Measurements from ENCODE around the gene LDLRAD3. TPM values are rescaled to one million over a fixed set of nuclear protein-coding genes. Genes with fewer than 3 reads are reported as not detected.
A peak's percentile ranks its signal among the peaks of the same experiment; 100 is the strongest.

LDLRAD3 gene
- polyA plus RNA-seq, 1 donor (not counting 4 experiments of a cell fraction or from before 2014, with no cell fraction given): 13.1 TPM

DNA sequence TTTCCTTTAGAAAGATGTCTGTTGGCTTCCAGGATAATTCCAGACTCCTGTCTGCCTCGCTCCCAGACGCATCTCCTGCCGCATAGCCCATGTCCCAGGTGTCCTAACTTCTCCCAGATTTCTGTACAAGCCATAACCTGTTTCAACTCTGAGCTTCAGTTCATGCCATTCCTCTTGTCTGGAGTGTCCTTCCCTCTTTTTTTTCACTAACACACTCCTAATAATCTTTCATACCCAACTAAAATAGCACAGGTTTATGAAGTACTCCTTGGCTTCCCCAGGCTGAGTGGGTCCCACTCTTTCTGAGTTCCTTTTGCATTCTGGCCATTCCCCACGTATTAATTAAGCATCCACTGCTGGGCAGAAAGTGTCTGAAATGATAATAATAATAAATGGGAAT lies 123.0 kb downstream of the LDLRAD3 start:
- Histone ChIP-seq H2AFZ (ENCODE audit: control insufficient read depth, low read length) (no peak overlapping the region), H3K27ac (ENCODE audit: control insufficient read depth, insufficient read depth, low read length) (no peak overlapping the region), H3K27me3 (ENCODE audit: control insufficient read depth, extremely low read depth, insufficient read depth, low read length) (no peaks in the 10 kb centered on the region), H3K4me3 (ENCODE audit: control insufficient read depth in 2 of 3, extremely low read depth in 1 of 3, insufficient read depth in 2 of 3, low read depth in 1 of 3, low read length in 3 of 3) (no peak overlapping the region), H3K79me2 (ENCODE audit: control insufficient read depth, insufficient read depth, low read length) (no peaks in the 10 kb centered on the region), H4K20me1 (ENCODE audit: control insufficient read depth, extremely low read depth, insufficient read depth, low read length) (no peaks in the 10 kb centered on the region), H3K36me3 (ENCODE audit: control insufficient read depth in 2 of 2, extremely low read depth in 1 of 2, insufficient read depth in 2 of 2, low read length in 2 of 2) (peaks cover 0 to 1% of the 10 kb centered on the region in 2 experiments), H3K4me1 (ENCODE audit: control insufficient read depth, extremely low read depth, insufficient read depth, low read length) (peaks cover 13% of the 10 kb centered on the region), H3K9ac (ENCODE audit: control insufficient read depth, extremely low read depth, insufficient read depth, low read length) (no peak overlapping the region), H3K9me1 (ENCODE audit: control insufficient read depth, extremely low read depth, insufficient read depth, low read length) (no peaks in the 10 kb centered on the region), H3K9me3 (ENCODE audit: control insufficient read depth, low read depth, low read length) (no peaks in the 10 kb centered on the region), H3K4me2 (ENCODE audit: control insufficient read depth, extremely low read depth, insufficient read depth, low read depth, low read length) (no peak overlapping the region)
- DNase-seq (ENCODE audit: low read depth, low spot score) (no peak), FAIRE-seq (no peak)
- no peak for TF ChIP-seq EZH2 (IDR thresholded peaks at IDR 0.05; ENCODE audit: low read length)
- TF ChIP-seq, protein P1, sequence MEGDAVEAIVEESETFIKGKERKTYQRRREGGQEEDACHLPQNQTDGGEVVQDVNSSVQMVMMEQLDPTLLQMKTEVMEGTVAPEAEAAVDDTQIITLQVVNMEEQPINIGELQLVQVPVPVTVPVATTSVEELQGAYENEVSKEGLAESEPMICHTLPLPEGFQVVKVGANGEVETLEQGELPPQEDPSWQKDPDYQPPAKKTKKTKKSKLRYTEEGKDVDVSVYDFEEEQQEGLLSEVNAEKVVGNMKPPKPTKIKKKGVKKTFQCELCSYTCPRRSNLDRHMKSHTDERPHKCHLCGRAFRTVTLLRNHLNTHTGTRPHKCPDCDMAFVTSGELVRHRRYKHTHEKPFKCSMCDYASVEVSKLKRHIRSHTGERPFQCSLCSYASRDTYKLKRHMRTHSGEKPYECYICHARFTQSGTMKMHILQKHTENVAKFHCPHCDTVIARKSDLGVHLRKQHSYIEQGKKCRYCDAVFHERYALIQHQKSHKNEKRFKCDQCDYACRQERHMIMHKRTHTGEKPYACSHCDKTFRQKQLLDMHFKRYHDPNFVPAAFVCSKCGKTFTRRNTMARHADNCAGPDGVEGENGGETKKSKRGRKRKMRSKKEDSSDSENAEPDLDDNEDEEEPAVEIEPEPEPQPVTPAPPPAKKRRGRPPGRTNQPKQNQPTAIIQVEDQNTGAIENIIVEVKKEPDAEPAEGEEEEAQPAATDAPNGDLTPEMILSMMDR (optimal IDR thresholded peaks at IDR 0.05 in 1 of 3, IDR thresholded peaks at IDR 0.05 in 1 of 3, conservative IDR thresholded peaks at IDR 0.05 in 1 of 3; ENCODE audit: extremely low read depth in 1 of 3, insufficient read depth in 2 of 3, low read length in 3 of 3): no peak
- dilution Hi-C loops (cut with MboI; ENCODE audit: extremely low pct_ligation_motif_present, low sequenced_read_pairs): no loop called here

GRCh38 chr11:36069576-36070212 lies 125.8 kb downstream of the LDLRAD3 start:
- TF ChIP-seq, protein P1 (optimal IDR thresholded peaks at IDR 0.05 in 1 of 3, IDR thresholded peaks at IDR 0.05 in 1 of 3, conservative IDR thresholded peaks at IDR 0.05 in 1 of 3; ENCODE audit: extremely low read depth in 1 of 3, insufficient read depth in 2 of 3, low read length in 3 of 3): peak; percentile 62 to 92 (median 69)
- no peak for TF ChIP-seq EZH2 (IDR thresholded peaks at IDR 0.05; ENCODE audit: low read length)
- H3K4me3 ChIP-seq (ENCODE audit: control insufficient read depth in 2 of 3, extremely low read depth in 1 of 3, insufficient read depth in 2 of 3, low read depth in 1 of 3, low read length in 3 of 3): no peak overlapping the region
- H3K27ac ChIP-seq (ENCODE audit: control insufficient read depth, insufficient read depth, low read length): no peak overlapping the region
- DNase-seq (ENCODE audit: low read depth, low spot score) (peak; percentile 40), FAIRE-seq (peak; percentile 86)
- peak overlapping the region; percentile 22 for H3K4me2 ChIP-seq (ENCODE audit: control insufficient read depth, extremely low read depth, insufficient read depth, low read depth, low read length)
- H3K79me2 ChIP-seq (ENCODE audit: control insufficient read depth, insufficient read depth, low read length): no peaks in the 10 kb centered on the region
- H3K36me3 ChIP-seq (ENCODE audit: control insufficient read depth in 2 of 2, extremely low read depth in 1 of 2, insufficient read depth in 2 of 2, low read length in 2 of 2): peaks cover 0 to 3% of the 10 kb centered on the region in 2 experiments
- no peaks in the 10 kb centered on the region for H3K9me1 ChIP-seq (ENCODE audit: control insufficient read depth, extremely low read depth, insufficient read depth, low read length)
- H2AFZ ChIP-seq (ENCODE audit: control insufficient read depth, low read length): no peak overlapping the region
- H4K20me1 ChIP-seq (ENCODE audit: control insufficient read depth, extremely low read depth, insufficient read depth, low read length): no peaks in the 10 kb centered on the region
- no peaks in the 10 kb centered on the region for H3K9me3 ChIP-seq (ENCODE audit: control insufficient read depth, low read depth, low read length)
- dilution Hi-C loops (cut with MboI; ENCODE audit: extremely low pct_ligation_motif_present, low sequenced_read_pairs): no loop called here
- H3K9ac ChIP-seq (ENCODE audit: control insufficient read depth, extremely low read depth, insufficient read depth, low read length): no peak overlapping the region
- peaks cover 22% of the 10 kb centered on the region for H3K4me1 ChIP-seq (ENCODE audit: control insufficient read depth, extremely low read depth, insufficient read depth, low read length)
- H3K27me3 ChIP-seq (ENCODE audit: control insufficient read depth, extremely low read depth, insufficient read depth, low read length): no peaks in the 10 kb centered on the region

All from keratinocyte (primary cell).